ENCODE results near the gene CACNA1A.
"Not testable (repeated sequence)": the region's sequence is repeated elsewhere in the genome, so short reads cannot be mapped to it uniquely, and the experiment has no call there.

The CACNA1A gene

GRCh38 chr19:13185763-13186657 is 320.3 kb downstream of the CACNA1A start:
- not testable (repeated sequence) for DNase-seq

- DNase-seq: not testable (repeated sequence)
Observed at GRCh38 chr19:13184926-13185325, 321.4 kb downstream of the CACNA1A start.

GRCh38 chr19:13181747-13182388 is 324.4 kb downstream of the CACNA1A start:
- DNase-seq: peak; percentile 38

- DNase-seq: not testable (repeated sequence)
Observed at GRCh38 chr19:13178291-13178690, 328.0 kb downstream of the CACNA1A start.

- not testable (repeated sequence) for DNase-seq
Observed at GRCh38 chr19:13177584-13177983, 328.7 kb downstream of the CACNA1A start.

- DNase-seq: no peak
Observed at GRCh38 chr19:13176345-13176744, 329.9 kb downstream of the CACNA1A start.

- DNase-seq: no peak
Observed at GRCh38 chr19:13173139-13173737, 333.0 kb downstream of the CACNA1A start.

GRCh38 chr19:13172346-13173138 is 333.7 kb downstream of the CACNA1A start:
- peak; percentile 64 for DNase-seq

GRCh38 chr19:13171146-13171545 is 335.1 kb downstream of the CACNA1A start:
- no peak for DNase-seq

- no peak for DNase-seq
Observed at GRCh38 chr19:13169769-13170168, 336.5 kb downstream of the CACNA1A start.

- DNase-seq: not testable (repeated sequence)
Observed at GRCh38 chr19:13166151-13166550, 340.1 kb downstream of the CACNA1A start.

GRCh38 chr19:13165162-13165997 is 340.9 kb downstream of the CACNA1A start:
- no peak for DNase-seq

- DNase-seq: peak; percentile 34
Observed at GRCh38 chr19:13164343-13165161, 341.7 kb downstream of the CACNA1A start.

- DNase-seq: peak; percentile 35
Observed at GRCh38 chr19:13163609-13164342, 342.5 kb downstream of the CACNA1A start.

- peak; percentile 86 for DNase-seq
Observed at GRCh38 chr19:13162724-13163608, 343.3 kb downstream of the CACNA1A start.

- DNase-seq: no peak
Observed at GRCh38 chr19:13160557-13160956, 345.7 kb downstream of the CACNA1A start.

GRCh38 chr19:13159713-13160112 is 346.6 kb downstream of the CACNA1A start:
- no peak for DNase-seq

All from CD4-positive, alpha-beta T cell treated with Interferon gamma for 1 hour (primary cell).